ENCODE results near the gene KCTD5. TPM values are rescaled to one million over a fixed set of nuclear protein-coding genes. Genes with fewer than 3 reads are reported as not detected.

The KCTD5 gene
- total and polyA plus RNA-seq, 2 of the 8 experiments (the other 6 are each of a cell fraction or from before 2014, with no cell fraction given), result 26.6 to 31.8 TPM

GRCh38 chr16:2737238-2737605, 54.9 kb downstream of the KCTD5 start:
- Histone ChIP-seq H3K14ac (ENCODE audit: insufficient read length) (no peak overlapping the region), H3K79me2 (ENCODE audit: control insufficient read depth in 1 of 2, insufficient read depth in 2 of 2, low read length in 2 of 2) (no peaks in the 10 kb centered on the region), H3K4me3 (ENCODE audit: extremely low read depth in 1 of 4, insufficient read depth in 2 of 4, low read depth in 3 of 4, low read length in 4 of 4) (no peak overlapping the region), H2BK15ac (ENCODE audit: low read length) (no peak overlapping the region), H3K27ac (ENCODE audit: low read depth, low read length) (no peak overlapping the region), H2BK12ac (ENCODE audit: low read depth, low read length) (no peak overlapping the region), H3K9ac (replicated peaks in 1 of 4; ENCODE audit: extremely low read depth in 1 of 4, low read depth in 3 of 4, low read length in 3 of 4) (no peak overlapping the region), H3K9me3 (ENCODE audit: insufficient read depth in 2 of 2, low read depth in 1 of 2, low read length in 1 of 2) (no peaks in the 10 kb centered on the region), H2BK5ac (ENCODE audit: low read depth, low read length) (no peak overlapping the region), H2AK5ac (ENCODE audit: low read depth, low read length) (no peak overlapping the region), H3K79me1 (ENCODE audit: low read depth, low read length) (no peaks in the 10 kb centered on the region), H2BK20ac (ENCODE audit: low read length) (no peak overlapping the region), H4K20me1 (replicated peaks in 1 of 2; ENCODE audit: control insufficient read depth in 1 of 2, insufficient read depth in 2 of 2, low read length in 2 of 2) (no peaks in the 10 kb centered on the region), H3K23me2 (ENCODE audit: low read depth, low read length) (no peaks in the 10 kb centered on the region), H3K27me3 (replicated peaks in 1 of 4; ENCODE audit: control insufficient read depth in 3 of 4, extremely low read depth in 1 of 4, insufficient read depth in 3 of 4, low read length in 3 of 4) (no peaks in the 10 kb centered on the region), H3K4me2 (ENCODE audit: insufficient read depth in 1 of 2, low read depth in 2 of 2, low read length in 2 of 2) (no peak overlapping the region), H4K5ac (ENCODE audit: insufficient read length, low read depth, low read length) (no peak overlapping the region), H3K18ac (ENCODE audit: extremely low read depth, low read length) (no peak overlapping the region), H2BK120ac (replicated peaks; ENCODE audit: low read depth, low read length) (no peak overlapping the region), H4K91ac (replicated peaks; ENCODE audit: insufficient read length, low read length) (no peak overlapping the region), H3K4ac (replicated peaks; ENCODE audit: insufficient read length, low read depth, low read length) (no peak overlapping the region), H3K23ac (ENCODE audit: insufficient read length) (no peak overlapping the region), H3K4me1 (replicated peaks in 1 of 4; ENCODE audit: control insufficient read depth in 3 of 4, insufficient read depth in 4 of 4, low read length in 3 of 4) (peaks cover 0 to 3% (median 0%) of the 10 kb centered on the region in 4 experiments; a peak in 4 of 7 replicates), H3K56ac (replicated peaks; ENCODE audit: insufficient read length, low read depth, low read length) (no peak overlapping the region), H2AFZ (ENCODE audit: low read length) (no peak overlapping the region), H4K8ac (ENCODE audit: extremely low read depth, insufficient read depth, low read length) (peak overlapping the region; percentile 35), H3K36me3 (ENCODE audit: control insufficient read depth in 2 of 4, insufficient read depth in 4 of 4, low read length in 3 of 4) (no peaks in the 10 kb centered on the region)
- DNase-seq (ENCODE audit: low read depth in 1 of 2, low spot score in 2 of 2), result no peak
- no peak for FAIRE-seq
- TF ChIP-seq SIN3A (conservative IDR thresholded peaks at IDR 0.05 in 1 of 2, IDR thresholded peaks at IDR 0.05 in 1 of 2; ENCODE audit: low read depth in 1 of 2, low read length in 2 of 2) (no peak), EGR1 (IDR thresholded peaks at IDR 0.05; ENCODE audit: borderline replicate concordance, low read depth, low read length) (no peak), CTBP2 (IDR thresholded peaks at IDR 0.05; ENCODE audit: borderline replicate concordance, insufficient read depth, insufficient read length, low read length) (no peak), ASH2L (IDR thresholded peaks at IDR 0.05; ENCODE audit: low read length) (no peak), SIX5 (IDR thresholded peaks at IDR 0.05; ENCODE audit: low read depth, low read length) (no peak)
- 55% methylated on average over 3 of the region's 5 CpGs; no CpG with 5 or more reads in 1 of the 2 experiments for WGBS, 2 experiments (ENCODE audit: extremely low coverage in 1 of 2, insufficient coverage in 1 of 2, insufficient read length in 1 of 2, insufficient replicate concordance in 2 of 2, low coverage in 1 of 2, low lambda C conversion rate in 2 of 2, missing lambda C conversion rate in 1 of 2)
- ChIA-PET CTCF (ENCODE audit: partially characterized antibody) (interaction anchor here (0.8 to 1.3 kb wide), 2 partner anchors 13 to 117 kb away, joined by 3 to 4 read pairs; no protein-coding TSS in a partner anchor), POLR2A (ENCODE audit: partially characterized antibody) (interaction anchor here (1.0 to 8.0 kb wide), 4 partner anchors 9 to 22 kb away, joined by 4 to 96 read pairs (median 6); partner anchors contain the start of gene SRRM2)
